WTC11 (cell line): ENCODE results near the gene BMP7. TPM values are rescaled to one million over a fixed set of nuclear protein-coding genes. Genes with fewer than 3 reads are reported as not detected.

Experiments used
- ATAC-seq: fragments of 200-7000 bp; cut with Tn5 transposase; 2 replicates; pipeline ENCODE4 v1.10.0; 2021; ENCODE audit warnings: mild to moderate bottlenecking, moderate library complexity
- CTCF ChIA-PET: fragments of 300-600 bp; sonication (Branson Sonifier 250); formaldehyde crosslinking; loops from one replicate; lab custom pipeline; 2021; ENCODE audit warnings: antibody characterized with exemption; lab: Charles Lee
- POLR2A ChIA-PET: fragments of 350-600 bp; sonication (Branson Sonifier 250); formaldehyde crosslinking; loops from one replicate; lab custom pipeline; 2021; ENCODE audit warnings: antibody characterized with exemption; lab: Charles Lee
- DNase-seq: peaks from one replicate; pipeline ENCODE4 v3.0.0; 2021; ENCODE audit warnings: low spot score
- H3K27ac Mint-ChIP-seq: 2 replicates; pipeline ENCODE4 v1.8.0; 2021; ENCODE audit warnings: mixed read lengths
- H3K27me3 Mint-ChIP-seq: 2 replicates; pipeline ENCODE4 v1.8.0; 2021; ENCODE audit warnings: low read depth, mild to moderate bottlenecking, moderate library complexity, mixed read lengths
- H3K36me3 Mint-ChIP-seq: 2 replicates; pipeline ENCODE4 v1.8.0; 2021; ENCODE audit warnings: mixed read lengths
- H3K4me1 Mint-ChIP-seq: 2 replicates; pipeline ENCODE4 v1.8.0; 2022; ENCODE audit warnings: mixed read lengths
- H3K4me3 Mint-ChIP-seq: 2 replicates; pipeline ENCODE4 v1.8.0; 2021; ENCODE audit warnings: mild to moderate bottlenecking, moderate library complexity, mixed read lengths
- H3K9me3 Mint-ChIP-seq: 2 replicates; pipeline ENCODE4 v1.8.0; 2021; ENCODE audit warnings: mixed read lengths
- ATF1 ChIP-seq: sonication (generic); formaldehyde crosslinking; IDR thresholded peaks from 2 replicates; pipeline ENCODE4 v1.8.1; 2023; ENCODE audit warnings: mild to moderate bottlenecking, moderate library complexity, missing genetic modification reagents
- CBFB ChIP-seq: sonication (generic); formaldehyde crosslinking; IDR thresholded peaks from 2 replicates; pipeline ENCODE4 v1.8.1; 2022; ENCODE audit warnings: mild to moderate bottlenecking, low read depth, missing genetic modification reagents
- E2F4 ChIP-seq: sonication (generic); formaldehyde crosslinking; IDR thresholded peaks from 2 replicates; pipeline ENCODE4 v1.8.1; 2022; ENCODE audit warnings: low read depth, mild to moderate bottlenecking, moderate library complexity, missing genetic modification reagents, borderline replicate concordance
- ELF4 ChIP-seq: sonication (generic); formaldehyde crosslinking; IDR thresholded peaks from 2 replicates; pipeline ENCODE4 v1.8.1; 2022; ENCODE audit warnings: low read depth, mild to moderate bottlenecking, moderate library complexity, missing genetic modification reagents
- FOXJ3 ChIP-seq: sonication (generic); formaldehyde crosslinking; IDR thresholded peaks from 2 replicates; pipeline ENCODE4 v1.9.0; 2021; ENCODE audit warnings: missing genetic modification reagents, mild to moderate bottlenecking, borderline replicate concordance
- IRF1 ChIP-seq: sonication (generic); formaldehyde crosslinking; IDR thresholded peaks from 2 replicates; pipeline ENCODE4 v1.8.0; 2023; ENCODE audit warnings: missing genetic modification reagents
- RORB ChIP-seq: fragments of 250-450 bp; sonication (Bioruptor Pico); IDR thresholded peaks from 2 replicates; pipeline ENCODE4 v1.9.0; 2021; ENCODE audit warnings: mild to moderate bottlenecking
- ZBTB21 ChIP-seq: sonication (generic); formaldehyde crosslinking; IDR thresholded peaks from 2 replicates; pipeline ENCODE4 v1.8.1; 2023; ENCODE audit warnings: mild to moderate bottlenecking, missing genetic modification reagents, borderline replicate concordance
- ZMAT4 ChIP-seq: fragments of 250-450 bp; sonication (Bioruptor Pico); IDR thresholded peaks from 2 replicates; pipeline ENCODE4 v1.9.0; 2021; ENCODE audit warnings: mild to moderate bottlenecking
- ZNF138 ChIP-seq: sonication (generic); formaldehyde crosslinking; conservative IDR thresholded peaks from 2 replicates; pipeline ENCODE4 v1.8.1; 2022; ENCODE audit warnings: mild to moderate bottlenecking, moderate library complexity, missing genetic modification reagents
- total RNA-seq: library from RNA; stranded (reverse); gene quantifications from 3 replicates; pipeline ENCODE4 v1.2.3, GENCODE V29; 2021
- TF ChIP-seq, protein P1 (sequence below): fragments of 250-450 bp; sonication (Bioruptor Pico); IDR thresholded peaks from 2 replicates; pipeline ENCODE4 v1.8.0; 2021; ENCODE audit warnings: mild to moderate bottlenecking
- TF ChIP-seq, protein P2 (sequence below): sonication (generic); formaldehyde crosslinking; IDR thresholded peaks from 2 replicates; pipeline ENCODE4 v1.8.0; 2023; ENCODE audit warnings: mild to moderate bottlenecking, missing genetic modification reagents
- TF ChIP-seq, protein P3 (sequence below): sonication (generic); formaldehyde crosslinking; IDR thresholded peaks from 2 replicates; pipeline ENCODE4 v1.8.1; 2022; ENCODE audit warnings: low read depth, missing genetic modification reagents, borderline replicate concordance

BMP7 gene
- total RNA-seq, 1 experiment from 2014 or later = 40.7 TPM

DNA sequence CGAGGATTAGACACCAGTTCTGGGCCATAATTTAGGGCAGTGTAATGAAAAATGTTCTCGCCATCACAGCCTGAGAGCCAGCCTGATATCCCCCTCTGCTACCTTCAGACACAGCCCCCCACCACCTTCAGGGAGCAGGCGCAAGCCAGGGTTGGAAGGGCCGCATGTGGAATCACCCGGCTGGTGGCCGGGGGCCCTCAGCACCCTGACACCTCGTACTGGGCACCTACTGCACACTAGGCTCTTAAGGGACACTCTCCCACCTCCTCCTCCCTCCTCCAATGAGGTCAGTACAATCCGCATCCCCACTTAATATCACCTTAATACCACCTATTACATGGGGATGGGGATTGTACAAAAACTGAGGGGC lies 55.5 kb downstream of the BMP7 start:
- H3K4me3 Mint-ChIP-seq = no peak overlapping the region
- CTCF ChIA-PET = interaction anchor here (1.0 to 3.1 kb wide), 4 partner anchors 47 to 121 kb away, joined by 3 to 11 read pairs (median 5); partner anchors contain the start of gene SPO11
- DNase-seq = no peak
- POLR2A ChIA-PET = interaction anchor here (1.0 kb wide), 1 partner anchor 30 kb away, joined by 3 read pairs; no protein-coding TSS in a partner anchor
- TF ChIP-seq RORB (CRISPR knock-in tag) = no peak
- TF ChIP-seq IRF1 = no peak
- TF ChIP-seq ATF1 (CRISPR knock-in tag) = no peak
- TF ChIP-seq ELF4 = no peak
- no peak for ATAC-seq
- H3K9me3 Mint-ChIP-seq = peaks cover 15% of the 10 kb centered on the region
- H3K4me1 Mint-ChIP-seq = peaks cover 28% of the 10 kb centered on the region
- H3K27me3 Mint-ChIP-seq = no peaks in the 10 kb centered on the region
- H3K36me3 Mint-ChIP-seq = peaks cover 19% of the 10 kb centered on the region
- H3K27ac Mint-ChIP-seq = peak overlapping the region; percentile 33; the same call in 1 of the 2 replicates

GRCh38 chr20:57210054-57210910 lies 56.2 kb downstream of the BMP7 start:
- H3K27ac Mint-ChIP-seq = peak overlapping the region; percentile 33; the same call in 1 of the 2 replicates
- ATAC-seq (no peak), DNase-seq (no peak)
- no peaks in the 10 kb centered on the region for H3K27me3 Mint-ChIP-seq
- H3K4me3 Mint-ChIP-seq = no peak overlapping the region
- CTCF ChIA-PET = no interaction called here
- peaks cover 15% of the 10 kb centered on the region for H3K9me3 Mint-ChIP-seq
- peaks cover 28% of the 10 kb centered on the region for H3K4me1 Mint-ChIP-seq
- TF ChIP-seq, protein P1, sequence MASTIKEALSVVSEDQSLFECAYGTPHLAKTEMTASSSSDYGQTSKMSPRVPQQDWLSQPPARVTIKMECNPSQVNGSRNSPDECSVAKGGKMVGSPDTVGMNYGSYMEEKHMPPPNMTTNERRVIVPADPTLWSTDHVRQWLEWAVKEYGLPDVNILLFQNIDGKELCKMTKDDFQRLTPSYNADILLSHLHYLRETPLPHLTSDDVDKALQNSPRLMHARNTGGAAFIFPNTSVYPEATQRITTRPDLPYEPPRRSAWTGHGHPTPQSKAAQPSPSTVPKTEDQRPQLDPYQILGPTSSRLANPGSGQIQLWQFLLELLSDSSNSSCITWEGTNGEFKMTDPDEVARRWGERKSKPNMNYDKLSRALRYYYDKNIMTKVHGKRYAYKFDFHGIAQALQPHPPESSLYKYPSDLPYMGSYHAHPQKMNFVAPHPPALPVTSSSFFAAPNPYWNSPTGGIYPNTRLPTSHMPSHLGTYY = no peak
- no peak for TF ChIP-seq E2F4 (CRISPR knock-in tag)
- TF ChIP-seq, protein P2, sequence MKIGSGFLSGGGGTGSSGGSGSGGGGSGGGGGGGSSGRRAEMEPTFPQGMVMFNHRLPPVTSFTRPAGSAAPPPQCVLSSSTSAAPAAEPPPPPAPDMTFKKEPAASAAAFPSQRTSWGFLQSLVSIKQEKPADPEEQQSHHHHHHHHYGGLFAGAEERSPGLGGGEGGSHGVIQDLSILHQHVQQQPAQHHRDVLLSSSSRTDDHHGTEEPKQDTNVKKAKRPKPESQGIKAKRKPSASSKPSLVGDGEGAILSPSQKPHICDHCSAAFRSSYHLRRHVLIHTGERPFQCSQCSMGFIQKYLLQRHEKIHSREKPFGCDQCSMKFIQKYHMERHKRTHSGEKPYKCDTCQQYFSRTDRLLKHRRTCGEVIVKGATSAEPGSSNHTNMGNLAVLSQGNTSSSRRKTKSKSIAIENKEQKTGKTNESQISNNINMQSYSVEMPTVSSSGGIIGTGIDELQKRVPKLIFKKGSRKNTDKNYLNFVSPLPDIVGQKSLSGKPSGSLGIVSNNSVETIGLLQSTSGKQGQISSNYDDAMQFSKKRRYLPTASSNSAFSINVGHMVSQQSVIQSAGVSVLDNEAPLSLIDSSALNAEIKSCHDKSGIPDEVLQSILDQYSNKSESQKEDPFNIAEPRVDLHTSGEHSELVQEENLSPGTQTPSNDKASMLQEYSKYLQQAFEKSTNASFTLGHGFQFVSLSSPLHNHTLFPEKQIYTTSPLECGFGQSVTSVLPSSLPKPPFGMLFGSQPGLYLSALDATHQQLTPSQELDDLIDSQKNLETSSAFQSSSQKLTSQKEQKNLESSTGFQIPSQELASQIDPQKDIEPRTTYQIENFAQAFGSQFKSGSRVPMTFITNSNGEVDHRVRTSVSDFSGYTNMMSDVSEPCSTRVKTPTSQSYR (CRISPR knock-in tag) = no peak
- no peak for TF ChIP-seq ZBTB21 (CRISPR knock-in tag)
- TF ChIP-seq ZNF138 (CRISPR knock-in tag) = no peak
- TF ChIP-seq FOXJ3 (CRISPR knock-in tag) = no peak
- TF ChIP-seq CBFB = no peak
- no peak for TF ChIP-seq ZMAT4 (CRISPR knock-in tag)
- peaks cover 19% of the 10 kb centered on the region for H3K36me3 Mint-ChIP-seq
- POLR2A ChIA-PET = no interaction called here

- H3K36me3 Mint-ChIP-seq = peaks cover 19% of the 10 kb centered on the region
- peaks cover 28% of the 10 kb centered on the region for H3K4me1 Mint-ChIP-seq
- CTCF ChIA-PET = no interaction called here
- ATAC-seq = no peak
- no peak overlapping the region for H3K27ac Mint-ChIP-seq
- POLR2A ChIA-PET = no interaction called here
- DNase-seq = no peak
- peaks cover 15% of the 10 kb centered on the region for H3K9me3 Mint-ChIP-seq
- H3K27me3 Mint-ChIP-seq = no peaks in the 10 kb centered on the region
- TF ChIP-seq, protein P3, sequence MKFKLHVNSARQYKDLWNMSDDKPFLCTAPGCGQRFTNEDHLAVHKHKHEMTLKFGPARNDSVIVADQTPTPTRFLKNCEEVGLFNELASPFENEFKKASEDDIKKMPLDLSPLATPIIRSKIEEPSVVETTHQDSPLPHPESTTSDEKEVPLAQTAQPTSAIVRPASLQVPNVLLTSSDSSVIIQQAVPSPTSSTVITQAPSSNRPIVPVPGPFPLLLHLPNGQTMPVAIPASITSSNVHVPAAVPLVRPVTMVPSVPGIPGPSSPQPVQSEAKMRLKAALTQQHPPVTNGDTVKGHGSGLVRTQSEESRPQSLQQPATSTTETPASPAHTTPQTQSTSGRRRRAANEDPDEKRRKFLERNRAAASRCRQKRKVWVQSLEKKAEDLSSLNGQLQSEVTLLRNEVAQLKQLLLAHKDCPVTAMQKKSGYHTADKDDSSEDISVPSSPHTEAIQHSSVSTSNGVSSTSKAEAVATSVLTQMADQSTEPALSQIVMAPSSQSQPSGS = no peak
- H3K4me3 Mint-ChIP-seq = no peak overlapping the region
Observed at GRCh38 chr20:57209413-57209812, 57.0 kb downstream of the BMP7 start.
